ENCODE measurements around the gene SERPINC1. TPM values are rescaled to one million over a fixed set of nuclear protein-coding genes. Genes with fewer than 3 reads are reported as not detected.

SERPINC1 gene
- total and polyA plus RNA-seq, 9 of the 15 experiments (the other 6 are each of a cell fraction or from before 2014, with no cell fraction given) = 0.07 to 1.2 (median 0.50) TPM

GRCh38 chr1:173856903-173857302, 60.2 kb downstream of the SERPINC1 start:
- 0 out of 2 replicates have a peak, but pooled peaks have one; percentile 17 for TF ChIP-seq FOXJ2 (tag; IDR thresholded peaks at IDR 0.05)
- no peak for TF ChIP-seq PCBP2 (IDR thresholded peaks at IDR 0.05; ENCODE audit: low read depth, low read length, poor library complexity, severe bottlenecking)
- peak; percentile 64 for TF ChIP-seq RFX1 (IDR thresholded peaks at IDR 0.05)
- in situ Hi-C loops (cut with MboI) = no loop called here
- no peaks in the 10 kb centered on the region for H3K9me3 ChIP-seq (replicated peaks; ENCODE audit: control insufficient read depth, insufficient read depth, low read depth, low read length)
- no peak overlapping the region for H3K27ac ChIP-seq (ENCODE audit: extremely low read depth, low read depth, low read length)
- no peak for FAIRE-seq
- H4K20me1 ChIP-seq (replicated peaks; ENCODE audit: control insufficient read depth, insufficient read depth, low read length) = no peaks in the 10 kb centered on the region
- BruUV-seq (replicated peaks) = no TSS peak
- no peaks in the 10 kb centered on the region for H3K4me1 ChIP-seq (replicated peaks in 1 of 2; ENCODE audit: control insufficient read depth in 2 of 2, insufficient read depth in 2 of 2, low read length in 2 of 2)
- POLR2A ChIA-PET = interaction anchor here (0.8 to 10.4 kb wide), 6 partner anchors 7 to 33 kb away, joined by 3 to 183 read pairs (median 6); partner anchors contain the start of genes DARS2, GAS5 and ZBTB37
- intact Hi-C loops (cut with micrococcal nuclease) = no loop called here
- ATAC-seq = no peak
- no peaks in the 10 kb centered on the region for H3K79me2 ChIP-seq (ENCODE audit: control insufficient read depth, insufficient read depth, low read length)
- 86% methylated on average over 2 of the region's 2 CpGs for WGBS (ENCODE audit: insufficient coverage, low coverage, missing lambda C conversion rate)
- no peaks in the 10 kb centered on the region for H3K9me1 ChIP-seq (ENCODE audit: control insufficient read depth, insufficient read depth, low read length)
- no peak overlapping the region for H3K4me3 ChIP-seq
- no peak overlapping the region for H2AFZ ChIP-seq (ENCODE audit: low read depth, low read length)
- CTCF ChIA-PET (ENCODE audit: low intra/inter-chr PET ratio) = no interaction called here
- no peak for DNase-seq (ENCODE audit: extremely low read depth in 1 of 4, low spot score in 3 of 4)
- no peak overlapping the region for H3K4me2 ChIP-seq (ENCODE audit: insufficient read depth, low read length)
- peaks cover 72% of the 10 kb centered on the region for H3K36me3 ChIP-seq (ENCODE audit: control insufficient read depth, insufficient read depth, low read length)
- H3K9ac ChIP-seq (ENCODE audit: insufficient read depth in 1 of 2, low read depth in 2 of 2, low read length in 2 of 2) = no peak overlapping the region
- no peaks in the 10 kb centered on the region for H3K27me3 ChIP-seq (ENCODE audit: control insufficient read depth in 2 of 2, insufficient read depth in 2 of 2, low read length in 2 of 2)

GRCh38 chr1:173856014-173856413, 61.1 kb downstream of the SERPINC1 start:
- ChIA-PET POLR2A (interaction anchor here (0.7 to 10.4 kb wide), 3 partner anchors 8 to 12 kb away, joined by 3 to 183 read pairs (median 11); partner anchors contain the start of genes GAS5 and ZBTB37), CTCF (ENCODE audit: low intra/inter-chr PET ratio) (no interaction called here)
- FAIRE-seq = no peak
- no peak overlapping the region for H3K9ac ChIP-seq (ENCODE audit: insufficient read depth in 1 of 2, low read depth in 2 of 2, low read length in 2 of 2)
- H3K27ac ChIP-seq (ENCODE audit: extremely low read depth, low read depth, low read length) = no peak overlapping the region
- no peak for DNase-seq (ENCODE audit: extremely low read depth in 1 of 4, low spot score in 3 of 4)
- H3K79me2 ChIP-seq (ENCODE audit: control insufficient read depth, insufficient read depth, low read length) = no peaks in the 10 kb centered on the region
- no peak overlapping the region for H3K4me3 ChIP-seq
- no TSS peak for BruUV-seq (replicated peaks)
- H3K9me1 ChIP-seq (ENCODE audit: control insufficient read depth, insufficient read depth, low read length) = no peaks in the 10 kb centered on the region
- no peaks in the 10 kb centered on the region for H3K9me3 ChIP-seq (replicated peaks; ENCODE audit: control insufficient read depth, insufficient read depth, low read depth, low read length)
- no peak for ATAC-seq
- intact Hi-C loops (cut with micrococcal nuclease) (no loop called here), in situ Hi-C loops (cut with MboI) (no loop called here)
- no peak overlapping the region for H3K4me2 ChIP-seq (ENCODE audit: insufficient read depth, low read length)
- 84% methylated on average over 1 of the region's 1 CpG for WGBS (ENCODE audit: insufficient coverage, low coverage, missing lambda C conversion rate)
- H2AFZ ChIP-seq (ENCODE audit: low read depth, low read length) = no peak overlapping the region
- H4K20me1 ChIP-seq (replicated peaks; ENCODE audit: control insufficient read depth, insufficient read depth, low read length) = no peaks in the 10 kb centered on the region
- H3K36me3 ChIP-seq (ENCODE audit: control insufficient read depth, insufficient read depth, low read length) = peaks cover 80% of the 10 kb centered on the region
- no peaks in the 10 kb centered on the region for H3K4me1 ChIP-seq (replicated peaks in 1 of 2; ENCODE audit: control insufficient read depth in 2 of 2, insufficient read depth in 2 of 2, low read length in 2 of 2)
- no peaks in the 10 kb centered on the region for H3K27me3 ChIP-seq (ENCODE audit: control insufficient read depth in 2 of 2, insufficient read depth in 2 of 2, low read length in 2 of 2)
- TF ChIP-seq BRD4 (IDR thresholded peaks at IDR 0.05) = no peak
- no peak for TF ChIP-seq ELF4 (CRISPR knock-in tag; IDR thresholded peaks at IDR 0.05)
- no peak for TF ChIP-seq IRF1 (CRISPR knock-in tag; IDR thresholded peaks at IDR 0.05; ENCODE audit: borderline replicate concordance)
- TF ChIP-seq SUPT5H (IDR thresholded peaks at IDR 0.05) = peak; percentile 42; the same call in 1 of the 2 replicates
- TF ChIP-seq ZFP1 (CRISPR knock-in tag; IDR thresholded peaks at IDR 0.05) = no peak
- TF ChIP-seq ETV6 (IDR thresholded peaks at IDR 0.05; ENCODE audit: borderline replicate concordance in 1 of 2, low read depth in 2 of 2, low read length in 1 of 2) = no peak
- no peak for TF ChIP-seq ETV6 (CRISPR knock-in tag; IDR thresholded peaks at IDR 0.05; ENCODE audit: borderline replicate concordance)

All from K562 (cell line).